ENCODE data around the gene IQCK. TPM values are rescaled to one million over a fixed set of nuclear protein-coding genes. Genes with fewer than 3 reads are reported as not detected.
A peak's percentile ranks its signal among the peaks of the same experiment; 100 is the strongest.
"Not testable (repeated sequence)": the region's sequence is repeated elsewhere in the genome, so short reads cannot be mapped to it uniquely, and the experiment has no call there.

Gene IQCK
- 1 to 10 TPM; 1.7 to 2.9 TPM for total RNA-seq

- peak; percentile 97 for ATAC-seq (replicated peaks)
- no peaks in the 10 kb centered on the region for H3K9me3 Mint-ChIP-seq
- peaks cover 17% of the 10 kb centered on the region for H3K4me1 Mint-ChIP-seq
- peak within 1 kb of the TSS; percentile 92 for H3K4me3 Mint-ChIP-seq
- peaks cover 29% of the 10 kb centered on the region for H3K36me3 Mint-ChIP-seq (ENCODE audit: low read depth)
- H3K27me3 Mint-ChIP-seq = no peaks in the 10 kb centered on the region
- peak within 1 kb of the TSS; percentile 86 for H3K27ac Mint-ChIP-seq
Observed at GRCh38 chr16:19717741-19718623, at the start of gene IQCK, which contains the start of gene KNOP1. Gene IQCK, plus strand, starts transcription at chr16:19718271. Its CDS starts 36 bp downstream, at chr16:19718307. Gene KNOP1, minus strand, starts transcription at chr16:19718227. Its CDS starts 3,192 bp downstream, at chr16:19715035.

DNA sequence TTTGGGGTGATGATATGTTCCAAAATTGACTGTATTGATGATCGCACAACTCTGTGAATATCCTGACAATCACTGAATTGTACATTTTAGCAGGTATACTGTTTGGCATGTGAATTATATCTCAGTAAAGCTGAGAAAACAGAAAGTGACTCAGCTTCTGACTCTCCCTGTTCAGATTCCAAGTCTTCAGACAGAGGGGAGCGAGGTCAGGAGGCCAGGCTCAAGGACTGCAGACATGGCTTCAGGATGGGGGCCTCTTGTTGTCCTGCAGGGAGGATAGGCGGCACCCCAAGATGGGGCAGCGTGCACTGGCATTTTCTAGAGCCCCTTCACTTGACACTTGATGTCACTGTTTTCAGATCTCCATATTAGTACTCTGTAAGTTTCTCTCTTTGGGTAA is 45.7 kb upstream of the IQCK start:
- Mint-ChIP-seq H3K27me3 (no peaks in the 10 kb centered on the region), H3K36me3 (ENCODE audit: low read depth) (peaks cover 76% of the 10 kb centered on the region), H3K4me3 (no peak overlapping the region), H3K27ac (no peak overlapping the region), H3K9me3 (no peaks in the 10 kb centered on the region), H3K4me1 (no peaks in the 10 kb centered on the region)
- ATAC-seq (replicated peaks) = no peak

DNA sequence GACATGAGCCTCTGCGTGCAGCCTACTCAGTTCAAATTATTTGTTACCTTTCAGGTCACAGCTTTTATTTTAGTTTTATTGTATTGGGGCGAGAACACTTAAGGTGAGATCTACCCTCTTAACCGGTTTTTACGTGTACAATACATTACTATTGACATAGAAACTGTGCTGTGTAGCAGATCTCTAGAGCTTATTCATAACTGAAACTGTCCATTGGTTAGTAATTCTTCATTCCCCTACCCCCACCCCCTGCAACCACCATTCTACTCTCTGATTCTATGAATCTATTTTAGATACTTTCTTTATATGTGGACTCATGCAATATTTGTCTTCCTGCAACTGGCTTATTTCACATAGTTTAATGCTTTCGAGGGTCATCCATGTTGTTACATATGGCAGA is 43.6 kb upstream of the IQCK start:
- peak; percentile 49 for ATAC-seq (replicated peaks)
- Mint-ChIP-seq H3K4me3 (no peak overlapping the region), H3K27ac (no peak overlapping the region), H3K9me3 (no peaks in the 10 kb centered on the region), H3K36me3 (ENCODE audit: low read depth) (peaks cover 61% of the 10 kb centered on the region), H3K27me3 (no peaks in the 10 kb centered on the region), H3K4me1 (no peaks in the 10 kb centered on the region)

DNA sequence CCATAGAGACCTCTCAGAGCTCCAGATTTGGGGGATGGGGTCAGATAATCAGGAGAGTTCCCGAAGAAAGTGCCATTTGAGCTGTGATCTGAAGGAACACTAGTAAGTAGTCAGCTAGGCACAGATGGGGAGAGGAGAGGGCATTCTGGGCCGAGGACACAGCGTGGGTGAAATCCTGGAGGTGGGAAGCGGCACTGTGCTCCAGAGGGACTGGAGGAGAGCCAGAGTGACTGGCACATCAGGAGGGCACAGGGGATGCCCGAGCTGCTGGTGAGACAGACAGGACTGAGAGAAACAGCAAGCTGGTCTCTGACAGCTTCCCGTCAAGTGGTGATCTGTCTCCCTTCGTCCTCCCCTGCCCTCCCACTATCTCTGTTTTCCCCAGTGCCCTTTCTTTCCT is 40.7 kb upstream of the IQCK start:
- Mint-ChIP-seq H3K27me3 (no peaks in the 10 kb centered on the region), H3K9me3 (no peaks in the 10 kb centered on the region), H3K27ac (no peak overlapping the region), H3K4me1 (no peaks in the 10 kb centered on the region), H3K36me3 (ENCODE audit: low read depth) (peaks cover 50% of the 10 kb centered on the region), H3K4me3 (no peak overlapping the region)
- no peak for ATAC-seq (replicated peaks)

- H3K4me3 Mint-ChIP-seq = no peak overlapping the region
- ATAC-seq (replicated peaks) = no peak
- H3K4me1 Mint-ChIP-seq = no peaks in the 10 kb centered on the region
- no peaks in the 10 kb centered on the region for H3K9me3 Mint-ChIP-seq
- peaks cover 59% of the 10 kb centered on the region for H3K36me3 Mint-ChIP-seq (ENCODE audit: low read depth)
- H3K27ac Mint-ChIP-seq = no peak overlapping the region
- no peaks in the 10 kb centered on the region for H3K27me3 Mint-ChIP-seq
Observed at GRCh38 chr16:19678804-19679203, 39.3 kb upstream of the IQCK start.

DNA sequence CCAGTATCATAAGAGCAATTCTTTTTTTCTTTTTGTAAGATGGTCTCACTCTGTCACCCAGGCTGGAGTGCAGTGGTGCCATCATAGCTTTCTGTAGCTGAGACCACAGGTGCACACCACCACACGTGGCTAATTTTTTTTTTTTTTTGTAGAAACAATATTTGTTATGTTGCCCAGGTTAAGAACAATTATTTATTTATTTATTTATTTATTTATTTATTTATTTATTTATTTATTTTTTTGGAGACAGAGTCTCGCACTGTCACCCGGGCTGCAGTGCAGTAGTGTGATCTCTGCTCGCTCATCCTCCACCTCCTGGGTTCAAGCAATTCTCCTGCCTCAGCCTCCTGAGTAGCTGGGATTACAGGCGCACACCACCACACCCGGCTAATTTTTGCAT is 38.8 kb upstream of the IQCK start:
- not testable (repeated sequence) for H3K27ac Mint-ChIP-seq; H3K4me3 Mint-ChIP-seq; ATAC-seq (replicated peaks); H3K27me3 Mint-ChIP-seq; H3K9me3 Mint-ChIP-seq; H3K4me1 Mint-ChIP-seq
- H3K36me3 Mint-ChIP-seq (ENCODE audit: low read depth) = peaks cover 56% of the 10 kb centered on the region

- H3K27me3 Mint-ChIP-seq = no peaks in the 10 kb centered on the region
- no peaks in the 10 kb centered on the region for H3K9me3 Mint-ChIP-seq
- peaks cover 56% of the 10 kb centered on the region for H3K36me3 Mint-ChIP-seq (ENCODE audit: low read depth)
- no peaks in the 10 kb centered on the region for H3K4me1 Mint-ChIP-seq
- no peak overlapping the region for H3K4me3 Mint-ChIP-seq
- H3K27ac Mint-ChIP-seq = no peak overlapping the region
- ATAC-seq (replicated peaks) = no peak
Observed at GRCh38 chr16:19680881-19681340, 37.2 kb upstream of the IQCK start.

DNA sequence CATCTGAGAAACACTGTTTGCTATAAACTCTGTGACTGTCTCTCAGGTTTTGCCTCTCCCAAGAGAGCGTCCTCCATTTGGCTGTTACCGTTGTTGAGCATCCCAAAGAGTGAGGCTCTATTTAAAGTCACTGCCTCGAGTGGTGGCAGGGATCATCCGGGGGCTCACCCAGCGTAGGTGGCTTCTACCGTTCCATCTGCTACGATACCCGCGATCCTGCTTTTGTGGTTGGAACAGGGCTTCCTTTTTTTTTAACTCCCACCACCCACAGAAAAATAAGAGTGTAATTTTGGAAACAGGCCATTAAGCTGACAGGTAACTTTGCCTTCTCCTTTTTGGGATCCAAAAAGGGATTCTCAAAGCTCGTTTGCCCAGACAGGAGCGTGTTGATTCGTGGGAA is 36.4 kb upstream of the IQCK start:
- Mint-ChIP-seq H3K27me3 (no peaks in the 10 kb centered on the region), H3K4me1 (no peaks in the 10 kb centered on the region), H3K9me3 (no peaks in the 10 kb centered on the region), H3K4me3 (no peak overlapping the region), H3K36me3 (ENCODE audit: low read depth) (peaks cover 56% of the 10 kb centered on the region), H3K27ac (no peak overlapping the region)
- ATAC-seq (replicated peaks) = no peak

- peaks cover 68% of the 10 kb centered on the region for H3K36me3 Mint-ChIP-seq (ENCODE audit: low read depth)
- H3K4me3 Mint-ChIP-seq = no peak overlapping the region
Observed at GRCh38 chr16:19683453-19684236, 34.4 kb upstream of the IQCK start.

GRCh38 chr16:19685176-19685575 is 32.9 kb upstream of the IQCK start:
- Mint-ChIP-seq H3K27me3 (no peaks in the 10 kb centered on the region), H3K27ac (no peak overlapping the region), H3K4me1 (peaks cover 8% of the 10 kb centered on the region), H3K4me3 (no peak overlapping the region), H3K36me3 (ENCODE audit: low read depth) (peaks cover 78% of the 10 kb centered on the region), H3K9me3 (no peaks in the 10 kb centered on the region)
- ATAC-seq (replicated peaks) = no peak

More at GRCh38 chr16:19683453-19684236, 34.4 kb upstream of the IQCK start:
- no peak for ATAC-seq (replicated peaks)
- no peaks in the 10 kb centered on the region for H3K9me3 Mint-ChIP-seq
- no peaks in the 10 kb centered on the region for H3K27me3 Mint-ChIP-seq
- H3K4me1 Mint-ChIP-seq = peaks cover 7% of the 10 kb centered on the region
- H3K27ac Mint-ChIP-seq = no peak overlapping the region

DNA sequence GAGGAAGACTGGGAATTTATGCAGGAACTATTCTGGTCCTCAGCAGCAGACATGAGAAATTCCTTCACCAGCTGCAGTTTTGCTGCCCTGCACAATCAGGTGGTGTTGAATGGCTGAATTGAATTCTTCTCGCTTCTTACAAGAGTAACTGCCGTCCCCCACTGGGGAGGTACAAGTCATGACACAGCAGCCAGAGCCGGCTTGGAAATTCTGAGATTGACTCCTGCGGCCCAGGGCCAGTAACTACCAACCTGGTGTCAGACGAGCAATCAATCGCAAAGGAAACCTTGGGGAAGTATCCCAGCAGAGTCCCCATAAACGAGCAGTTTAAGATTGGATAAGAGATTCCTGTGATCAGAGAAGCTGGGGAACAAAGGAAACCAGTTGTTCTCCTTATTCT is 30.8 kb upstream of the IQCK start:
- Mint-ChIP-seq H3K9me3 (no peaks in the 10 kb centered on the region), H3K36me3 (ENCODE audit: low read depth) (peaks cover 77% of the 10 kb centered on the region), H3K4me1 (peaks cover 8% of the 10 kb centered on the region)

GRCh38 chr16:19688396-19689024 is 29.6 kb upstream of the IQCK start:
- H3K27me3 Mint-ChIP-seq = no peaks in the 10 kb centered on the region
- no peaks in the 10 kb centered on the region for H3K9me3 Mint-ChIP-seq
- H3K36me3 Mint-ChIP-seq (ENCODE audit: low read depth) = peaks cover 65% of the 10 kb centered on the region
- peaks cover 8% of the 10 kb centered on the region for H3K4me1 Mint-ChIP-seq
- ATAC-seq (replicated peaks) = no peak
- H3K27ac Mint-ChIP-seq = peak overlapping the region; percentile 41
- H3K4me3 Mint-ChIP-seq = no peak overlapping the region

More for the DNA sequence above, 30.8 kb upstream of the IQCK start:
- H3K4me3 Mint-ChIP-seq = no peak overlapping the region
- no peak overlapping the region for H3K27ac Mint-ChIP-seq
- ATAC-seq (replicated peaks) = no peak
- no peaks in the 10 kb centered on the region for H3K27me3 Mint-ChIP-seq

- Mint-ChIP-seq H3K4me1 (peaks cover 11% of the 10 kb centered on the region), H3K9me3 (no peaks in the 10 kb centered on the region), H3K36me3 (ENCODE audit: low read depth) (peaks cover 59% of the 10 kb centered on the region), H3K27ac (no peak overlapping the region), H3K27me3 (no peaks in the 10 kb centered on the region), H3K4me3 (no peak overlapping the region)
- peak; percentile 40 for ATAC-seq (replicated peaks)
Observed at GRCh38 chr16:19689342-19689741, 28.7 kb upstream of the IQCK start.

DNA sequence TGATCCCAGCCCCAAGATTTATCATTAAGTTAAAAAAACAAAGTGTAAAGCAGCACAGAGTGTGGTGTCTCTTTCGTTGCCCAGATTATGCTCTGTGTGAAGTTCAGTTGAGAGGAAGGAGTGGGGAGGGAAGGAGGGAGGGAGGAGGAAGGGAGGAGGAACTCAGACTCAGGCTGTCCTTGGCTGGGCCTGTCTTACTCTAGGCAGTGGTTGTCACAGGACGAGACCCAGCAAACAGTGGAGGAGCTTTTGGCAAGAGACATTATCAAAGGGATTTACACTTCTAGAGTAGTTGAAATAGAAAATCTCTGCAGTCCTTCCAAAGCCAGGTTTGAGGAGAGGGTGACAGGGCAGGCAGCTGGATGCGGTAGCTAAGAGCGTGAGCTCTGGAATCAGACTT is 27.9 kb upstream of the IQCK start:
- Mint-ChIP-seq H3K27ac (no peak overlapping the region), H3K4me1 (peaks cover 12% of the 10 kb centered on the region), H3K4me3 (no peak overlapping the region), H3K9me3 (no peaks in the 10 kb centered on the region), H3K27me3 (no peaks in the 10 kb centered on the region), H3K36me3 (ENCODE audit: low read depth) (peaks cover 51% of the 10 kb centered on the region)
- ATAC-seq (replicated peaks) = no peak

Data from activated T-helper 17 cell treated with anti-CD3 and anti-CD28 coated beads, Interleukin-2, amount 50 U/mL, for 72 hours (primary cell).